Activated gamma-delta T cell (primary cell): Measurements from ENCODE around the gene SDK2.
"Not testable (repeated sequence)": the region's sequence is repeated elsewhere in the genome, so short reads cannot be mapped to it uniquely, and the experiment has no call there.

Experiments used
- DNase-seq: peaks from one replicate; lab custom pipeline; 2025; lab: John Stamatoyannopoulos, UW

SDK2 gene

GRCh38 chr17:73390221-73390620, 254.0 kb downstream of the SDK2 start:
- DNase-seq = no peak

GRCh38 chr17:73389411-73389810, 254.8 kb downstream of the SDK2 start:
- no peak for DNase-seq

GRCh38 chr17:73388578-73388905, 255.7 kb downstream of the SDK2 start:
- DNase-seq = no peak

GRCh38 chr17:73387746-73388577, 256.3 kb downstream of the SDK2 start:
- no peak for DNase-seq

GRCh38 chr17:73386561-73386960, 257.7 kb downstream of the SDK2 start:
- DNase-seq = no peak

DNA sequence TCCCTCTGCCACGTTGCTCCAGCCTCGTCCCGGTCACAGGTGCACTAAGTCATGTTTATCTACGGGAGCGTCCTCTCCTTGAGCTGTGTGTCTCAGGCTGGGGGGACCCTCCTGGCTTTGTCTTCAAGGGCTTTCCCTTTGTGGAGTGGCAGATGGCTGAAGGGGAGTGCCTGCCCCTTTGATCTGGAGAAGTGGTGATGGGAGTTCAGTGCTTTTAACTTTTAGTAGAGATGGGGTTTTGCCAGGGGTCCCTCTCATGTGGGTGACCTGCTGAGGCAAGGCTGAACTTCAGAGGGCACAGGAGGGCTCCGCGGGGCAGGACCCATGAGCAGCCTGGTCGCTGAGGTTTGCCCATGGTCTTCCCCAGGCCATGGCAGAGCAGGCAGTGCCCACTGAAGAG, 259.3 kb downstream of the SDK2 start:
- DNase-seq = no peak

GRCh38 chr17:73380439-73381106, 263.7 kb downstream of the SDK2 start:
- DNase-seq = no peak

DNA sequence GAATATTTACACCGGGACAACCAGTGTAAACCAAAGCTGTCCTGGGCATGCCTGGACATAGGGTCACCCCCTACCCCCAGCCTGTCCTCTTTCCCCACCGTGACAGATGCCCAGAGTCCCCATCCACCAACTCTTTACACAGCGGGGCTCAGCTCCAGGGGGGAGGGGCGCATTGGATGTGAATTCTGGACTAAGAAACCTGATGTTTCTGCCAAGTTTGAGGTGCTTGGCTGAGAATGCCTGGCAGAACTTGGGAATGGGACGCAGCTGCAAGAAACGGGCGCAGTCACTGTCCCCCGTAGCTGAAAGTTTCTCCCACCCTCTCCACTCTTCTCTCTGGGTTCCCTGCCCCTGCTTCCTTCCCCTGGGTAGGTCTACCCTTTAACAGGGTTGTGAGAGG, 264.4 kb downstream of the SDK2 start:
- DNase-seq = no peak

DNA sequence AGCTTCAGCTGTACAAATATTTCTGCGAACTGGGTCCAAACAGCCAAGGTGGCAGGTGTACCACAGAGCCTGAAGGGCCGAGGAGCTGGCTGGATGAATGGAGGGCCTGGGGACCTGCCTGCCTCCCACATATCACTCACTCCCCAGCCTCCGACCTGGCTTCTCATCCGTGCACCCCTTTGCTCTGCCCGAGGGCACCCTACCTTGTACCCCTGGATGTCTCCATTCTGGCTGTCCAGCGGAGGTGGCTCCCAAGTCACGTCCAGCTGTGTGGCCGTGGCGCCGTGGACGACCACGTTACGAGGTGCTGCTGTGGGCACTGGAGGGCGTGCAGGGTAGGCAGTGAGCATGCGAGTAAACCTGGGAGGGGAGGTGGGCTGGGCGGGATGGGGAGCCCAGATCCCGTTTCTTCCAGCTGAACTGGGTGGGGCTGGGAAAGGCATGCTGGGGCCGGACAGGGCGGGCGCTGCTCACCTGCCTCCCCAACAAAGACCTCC, 265.2 kb downstream of the SDK2 start:
- DNase-seq = no peak

GRCh38 chr17:73376636-73377035, 267.6 kb downstream of the SDK2 start:
- no peak for DNase-seq

DNA sequence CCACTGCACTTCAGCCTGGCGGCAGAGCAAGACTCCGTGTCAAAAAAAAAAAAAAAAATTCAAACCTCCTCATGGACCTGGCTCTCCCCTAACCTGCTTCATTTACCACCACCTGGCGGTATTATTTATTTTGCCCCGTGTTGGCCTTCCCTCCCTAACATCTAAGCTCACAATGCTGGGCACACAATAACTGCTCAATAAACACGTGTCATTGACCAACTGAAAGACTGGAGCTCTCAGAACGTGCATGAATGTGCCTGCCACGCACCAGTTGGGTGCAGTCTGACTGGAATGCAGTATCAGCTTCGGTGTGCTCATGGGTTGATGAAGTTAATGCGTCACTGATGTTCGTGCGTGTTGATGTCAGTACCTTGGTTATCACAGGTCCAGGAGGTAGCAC, 268.1 kb downstream of the SDK2 start:
- DNase-seq = no peak

- no peak for DNase-seq
Observed at GRCh38 chr17:73371836-73372235, 272.4 kb downstream of the SDK2 start.

GRCh38 chr17:73371285-73371684, 273.0 kb downstream of the SDK2 start:
- DNase-seq = no peak

DNA sequence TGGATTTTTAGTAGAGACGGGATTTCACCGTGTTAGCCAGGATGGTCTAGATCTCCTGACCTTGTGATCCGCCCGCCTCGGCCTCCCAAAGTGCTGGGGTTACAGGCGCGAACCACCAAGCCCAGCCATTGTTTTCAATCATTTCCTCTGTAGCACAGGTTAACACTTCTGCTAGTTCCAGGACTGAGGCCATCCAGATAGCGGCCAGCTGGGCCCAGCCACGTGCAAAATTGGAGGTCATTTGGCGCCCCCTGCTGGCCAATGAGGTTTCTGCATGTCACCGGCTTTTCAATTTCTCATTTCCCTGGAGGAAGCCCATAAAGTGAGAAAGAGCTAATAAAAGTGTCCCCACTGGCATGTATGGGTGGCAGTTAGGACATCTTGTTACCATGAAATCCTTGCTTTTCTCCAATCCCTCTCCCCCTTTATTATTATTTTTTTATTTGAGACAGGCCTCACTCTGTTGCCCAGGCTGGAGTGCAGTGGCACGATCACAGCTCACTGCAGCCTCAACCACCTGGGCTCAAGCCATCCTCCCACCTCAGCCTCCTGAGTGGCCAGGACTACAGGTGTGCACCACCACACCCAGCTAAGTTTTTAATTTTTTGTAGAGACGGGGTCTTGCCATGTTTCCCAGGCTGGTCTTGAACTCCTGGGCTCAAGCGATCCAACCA, 274.3 kb downstream of the SDK2 start:
- not testable (repeated sequence) for DNase-seq

GRCh38 chr17:73369111-73369521, 275.1 kb downstream of the SDK2 start:
- no peak for DNase-seq

- DNase-seq = no peak
Observed at GRCh38 chr17:73368085-73368631, 276.1 kb downstream of the SDK2 start.

- no peak for DNase-seq
Observed at GRCh38 chr17:73365906-73366623, 278.2 kb downstream of the SDK2 start.

DNA sequence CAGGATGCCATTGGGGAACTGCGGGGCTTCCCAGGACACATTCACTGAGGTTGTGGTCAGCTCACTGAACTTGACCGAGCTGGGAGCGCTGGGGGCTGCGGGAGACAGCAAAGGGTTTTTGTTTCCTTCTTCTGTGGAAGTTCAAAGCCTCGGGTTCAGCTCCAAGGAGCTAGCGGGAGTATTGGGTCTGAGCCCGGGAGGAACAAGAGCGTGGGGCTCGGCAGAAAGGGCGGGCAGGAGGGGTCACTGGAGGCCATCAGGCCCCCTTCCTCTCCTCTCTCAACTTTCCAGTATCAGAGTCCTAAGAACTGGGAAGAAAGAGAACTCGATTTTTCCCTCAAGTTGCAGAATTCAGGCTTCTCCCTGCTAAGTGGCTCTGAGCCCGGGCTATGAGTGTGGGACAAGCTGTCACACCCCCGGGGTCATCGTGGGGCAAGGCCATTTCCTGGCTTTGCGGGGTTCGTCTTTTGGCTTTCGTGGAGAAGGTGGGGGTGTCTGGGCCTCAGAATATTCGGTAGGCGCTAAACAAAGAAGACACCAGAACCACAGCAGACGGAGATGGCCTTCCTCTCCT, 278.9 kb downstream of the SDK2 start:
- no peak for DNase-seq

DNA sequence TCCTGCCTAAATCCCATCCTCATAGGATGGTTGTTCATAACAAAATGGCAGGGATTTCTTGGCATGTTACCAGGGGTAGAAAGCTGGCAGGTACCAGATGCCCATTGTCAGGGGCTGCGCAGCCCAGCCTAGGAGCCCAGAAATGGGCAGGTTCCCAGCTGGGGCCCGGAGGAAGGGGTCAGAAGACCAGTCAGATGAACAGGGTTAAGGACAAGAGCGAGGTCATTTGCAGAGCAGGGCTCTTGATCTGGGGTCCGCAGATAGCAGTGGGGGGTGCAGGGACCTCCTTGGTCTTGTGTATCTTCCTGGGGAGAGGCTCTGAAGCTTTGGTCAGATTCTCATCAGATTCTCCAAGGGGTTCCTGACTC, 280.1 kb downstream of the SDK2 start:
- no peak for DNase-seq

DNA sequence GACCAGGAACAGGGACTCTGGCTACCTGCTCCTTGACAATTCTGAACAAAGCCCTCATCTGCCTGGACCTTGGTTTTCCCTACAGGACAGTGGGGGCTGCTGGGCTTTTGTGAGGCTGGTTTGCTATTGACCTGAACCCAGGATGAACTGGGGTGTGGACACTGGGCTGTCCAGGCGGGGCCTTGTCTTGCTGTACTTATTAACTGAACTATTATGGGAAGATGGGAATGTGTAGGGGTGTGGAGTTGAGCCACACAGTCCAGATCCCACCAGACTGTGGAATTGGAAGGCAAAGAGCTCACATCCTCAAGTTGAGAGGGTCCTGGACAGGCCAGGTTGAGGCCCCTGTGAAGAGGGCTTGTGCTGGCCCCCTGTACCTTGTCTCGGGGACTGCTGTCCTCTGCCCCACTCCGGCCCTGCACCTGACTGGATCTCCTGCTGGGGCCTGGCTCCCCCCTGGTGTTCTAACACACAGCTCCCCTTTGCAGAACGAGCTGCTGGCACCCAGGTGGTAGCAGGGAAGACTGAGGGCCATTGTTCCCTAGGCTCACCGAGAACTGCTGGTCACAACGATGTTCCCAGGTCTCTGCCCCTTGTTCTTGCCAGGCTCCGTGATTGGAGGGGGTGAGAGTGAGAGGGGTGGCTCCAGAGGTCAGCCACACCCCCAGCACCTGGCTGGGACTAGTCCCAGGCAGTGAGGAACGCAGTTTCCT, 280.6 kb downstream of the SDK2 start:
- DNase-seq = no peak

DNA sequence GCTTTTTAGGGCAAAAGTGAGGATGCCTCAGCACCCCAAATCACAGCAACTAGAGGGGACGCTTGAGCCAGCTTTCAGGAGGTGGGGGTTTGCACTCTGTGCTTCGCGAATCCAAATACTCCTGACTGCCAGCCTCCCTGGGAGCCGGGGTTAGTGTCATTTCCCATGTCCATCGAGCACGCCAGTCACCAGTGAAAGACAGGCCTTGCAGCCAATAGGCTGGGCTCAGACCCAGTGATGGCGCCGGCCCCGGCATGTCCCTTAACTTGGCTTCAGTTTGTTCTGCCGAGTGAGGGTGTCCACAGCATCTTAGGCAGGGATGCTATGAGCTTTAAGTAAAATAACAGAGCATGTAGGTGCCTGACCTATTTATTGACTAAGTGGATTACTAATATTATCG, 281.5 kb downstream of the SDK2 start:
- DNase-seq = no peak
